MM.1S (cell line): ENCODE results near the gene TOGARAM2.

Source experiments
- DNase-seq: peaks from one replicate; pipeline ENCODE4 v3.0.0-alpha.2; 2015
- H2AFZ ChIP-seq: fragments of 300-600 bp; sonication (generic); 2 replicates; pipeline ENCODE4 v1.6.0; 2016; ENCODE audit warnings: antibody characterized with exemption, low read length
- H3F3A ChIP-seq: fragments of 300-600 bp; sonication (generic); 2 replicates; pipeline ENCODE4 v1.6.1; 2016; ENCODE audit warnings: mild to moderate bottlenecking, antibody characterized with exemption, low read length, moderate library complexity, mixed read lengths; ENCODE audit not compliant: insufficient read depth
- H3K27ac ChIP-seq: fragments of 300-600 bp; sonication (generic); 2 replicates; pipeline ENCODE4 v1.5.1; 2016; ENCODE audit warnings: mild to moderate bottlenecking, low read length
- H3K27me3 ChIP-seq: fragments of 300-600 bp; sonication (generic); replicated peaks from 2 replicates; pipeline ENCODE4 v1.6.0; 2016; ENCODE audit warnings: low read length; ENCODE audit not compliant: insufficient read depth
- H3K36me3 ChIP-seq: fragments of 300-600 bp; sonication (generic); replicated peaks from 2 replicates; pipeline ENCODE4 v1.6.1; 2016; ENCODE audit warnings: mild to moderate bottlenecking, low read length, mixed read lengths; ENCODE audit not compliant: insufficient read depth
- H3K4me1 ChIP-seq: fragments of 300-600 bp; sonication (generic); 2 replicates; pipeline ENCODE4 v1.6.1; 2016; ENCODE audit warnings: low read length, mixed read lengths
- H3K4me2 ChIP-seq: fragments of 300-600 bp; sonication (generic); 2 replicates; pipeline ENCODE4 v1.6.0; 2016; ENCODE audit warnings: low read depth, low read length
- H3K4me3 ChIP-seq: fragments of 300-600 bp; sonication (generic); 2 replicates; pipeline ENCODE4 v1.5.1; 2016; ENCODE audit warnings: low read length, mixed read lengths
- H3K79me2 ChIP-seq: fragments of 300-600 bp; sonication (generic); 2 replicates; pipeline ENCODE4 v1.6.1; 2016; ENCODE audit warnings: mixed run types, low read length, mixed read lengths
- H3K9ac ChIP-seq: fragments of 300-600 bp; sonication (generic); 2 replicates; pipeline ENCODE4 v1.6.1; 2016; ENCODE audit warnings: low read length, mixed read lengths
- H3K9me2 ChIP-seq: fragments of 300-600 bp; sonication (generic); replicated peaks from 2 replicates; pipeline ENCODE4 v1.6.1; 2016; ENCODE audit warnings: mild to moderate bottlenecking, low read length, mixed read lengths; ENCODE audit not compliant: insufficient read depth
- H3K9me3 ChIP-seq: fragments of 300-600 bp; sonication (generic); replicated peaks from 2 replicates; pipeline ENCODE4 v1.6.1; 2016; ENCODE audit warnings: mild to moderate bottlenecking, low read length, mixed read lengths; ENCODE audit not compliant: insufficient read depth
- H4K20me1 ChIP-seq: fragments of 300-600 bp; sonication (generic); 2 replicates; pipeline ENCODE4 v1.6.1; 2016; ENCODE audit warnings: mild to moderate bottlenecking, low read length, moderate library complexity, mixed read lengths; ENCODE audit not compliant: insufficient read depth
- EZH2 ChIP-seq: fragments of 300-600 bp; sonication (generic); optimal IDR thresholded peaks from 2 replicates; pipeline ENCODE3; 2017; ENCODE audit warnings: low read depth, mild to moderate bottlenecking, antibody characterized with exemption, low read length, mixed read lengths
- EZH2phosphoT487 ChIP-seq: fragments of 300-600 bp; sonication (generic); IDR thresholded peaks from 2 replicates; pipeline ENCODE4 v1.6.1; 2018; ENCODE audit warnings: antibody characterized with exemption, low read length
- TF ChIP-seq, protein P1 (sequence below): fragments of 300-600 bp; sonication (generic); IDR thresholded peaks from 2 replicates; pipeline ENCODE4 v1.5.1; 2016; ENCODE audit warnings: antibody characterized with exemption, low read length, mixed read lengths

The TOGARAM2 gene

DNA sequence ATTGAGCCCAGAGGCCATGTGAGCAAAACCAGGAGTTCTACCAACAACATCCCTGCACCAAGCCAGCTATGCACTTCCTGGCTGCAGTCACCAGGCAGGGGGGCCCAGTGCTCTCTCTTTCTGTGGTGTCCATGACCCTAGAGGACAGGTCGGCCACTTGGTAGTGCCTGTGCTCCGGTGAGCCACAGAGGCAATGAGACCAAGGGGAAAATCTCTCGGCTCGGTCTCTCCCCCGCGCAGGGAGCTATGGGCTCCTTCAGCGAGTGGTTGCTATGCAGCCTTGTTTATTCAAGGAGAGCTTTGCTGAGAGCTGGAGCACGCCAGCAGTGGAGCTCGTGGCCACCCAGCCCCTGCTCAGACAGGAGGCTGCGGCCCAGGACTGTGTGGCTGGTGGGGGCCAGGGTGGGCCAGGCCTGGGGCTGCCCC is at the start of gene TOGARAM2:
Gene TOGARAM2, plus strand, starts transcription at position 283 of the 426 bp plus-strand sequence. CDS start 13,537 bp downstream, outside the sequence.
- H4K20me1 ChIP-seq = no peaks in the 10 kb centered on the region
- no peaks in the 10 kb centered on the region for H3K9me3 ChIP-seq
- no peaks in the 10 kb centered on the region for H3K27me3 ChIP-seq
- H3K79me2 ChIP-seq = no peaks in the 10 kb centered on the region
- DNase-seq = no peak
- no peak within 1 kb of the TSS for H3K4me2 ChIP-seq
- H3K4me3 ChIP-seq = no peak within 1 kb of the TSS
- H3K36me3 ChIP-seq = no peaks in the 10 kb centered on the region
- no peak within 1 kb of the TSS for H3K9ac ChIP-seq
- H3K27ac ChIP-seq = no peak within 1 kb of the TSS
- no peaks in the 10 kb centered on the region for H3K4me1 ChIP-seq
- no peak for TF ChIP-seq EZH2
- TF ChIP-seq EZH2phosphoT487 = no peak
- TF ChIP-seq, protein P1, sequence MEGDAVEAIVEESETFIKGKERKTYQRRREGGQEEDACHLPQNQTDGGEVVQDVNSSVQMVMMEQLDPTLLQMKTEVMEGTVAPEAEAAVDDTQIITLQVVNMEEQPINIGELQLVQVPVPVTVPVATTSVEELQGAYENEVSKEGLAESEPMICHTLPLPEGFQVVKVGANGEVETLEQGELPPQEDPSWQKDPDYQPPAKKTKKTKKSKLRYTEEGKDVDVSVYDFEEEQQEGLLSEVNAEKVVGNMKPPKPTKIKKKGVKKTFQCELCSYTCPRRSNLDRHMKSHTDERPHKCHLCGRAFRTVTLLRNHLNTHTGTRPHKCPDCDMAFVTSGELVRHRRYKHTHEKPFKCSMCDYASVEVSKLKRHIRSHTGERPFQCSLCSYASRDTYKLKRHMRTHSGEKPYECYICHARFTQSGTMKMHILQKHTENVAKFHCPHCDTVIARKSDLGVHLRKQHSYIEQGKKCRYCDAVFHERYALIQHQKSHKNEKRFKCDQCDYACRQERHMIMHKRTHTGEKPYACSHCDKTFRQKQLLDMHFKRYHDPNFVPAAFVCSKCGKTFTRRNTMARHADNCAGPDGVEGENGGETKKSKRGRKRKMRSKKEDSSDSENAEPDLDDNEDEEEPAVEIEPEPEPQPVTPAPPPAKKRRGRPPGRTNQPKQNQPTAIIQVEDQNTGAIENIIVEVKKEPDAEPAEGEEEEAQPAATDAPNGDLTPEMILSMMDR = no peak
- H3F3A ChIP-seq = no peaks in the 10 kb centered on the region
- no peak within 1 kb of the TSS for H2AFZ ChIP-seq
- H3K9me2 ChIP-seq = no peaks in the 10 kb centered on the region

DNA sequence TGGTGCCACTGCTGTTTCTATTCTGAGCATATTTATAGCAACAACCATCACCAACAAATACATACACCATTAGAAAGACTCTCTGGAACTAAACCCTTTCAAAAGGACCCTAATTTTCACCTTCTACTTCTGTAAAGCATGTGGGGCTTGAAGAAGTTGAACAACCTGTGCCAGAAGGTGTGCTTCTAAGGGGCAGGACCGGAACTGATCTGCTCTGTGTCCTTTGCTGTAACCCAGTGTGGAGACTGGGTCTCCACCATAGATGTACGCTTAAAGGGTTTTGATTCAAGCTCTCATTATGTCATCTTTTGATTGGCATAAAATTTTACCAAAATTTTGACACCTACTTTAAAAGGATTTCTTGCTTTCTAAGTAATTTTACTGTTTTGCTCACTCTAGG is 46.3 kb upstream of the TOGARAM2 start:
- Histone ChIP-seq H4K20me1 (no peaks in the 10 kb centered on the region), H3K4me3 (no peak overlapping the region), H3K4me1 (no peaks in the 10 kb centered on the region), H3K27me3 (no peaks in the 10 kb centered on the region), H3K9ac (no peak overlapping the region), H3K9me3 (no peaks in the 10 kb centered on the region), H3K36me3 (peaks cover 22% of the 10 kb centered on the region; the same call in 1 of the 2 replicates), H3K79me2 (peaks cover 74% of the 10 kb centered on the region), H3K9me2 (no peaks in the 10 kb centered on the region), H3K27ac (peak overlapping the region; percentile 26; the same call in 1 of the 2 replicates), H3F3A (no peaks in the 10 kb centered on the region; the same call in 1 of the 2 replicates), H3K4me2 (0 out of 2 replicates have a peak overlapping the region, but pooled peaks have one; percentile 3), H2AFZ (no peak overlapping the region)
- TF ChIP-seq, protein P1 = no peak
- TF ChIP-seq EZH2 = no peak
- no peak for TF ChIP-seq EZH2phosphoT487
- no peak for DNase-seq

DNA sequence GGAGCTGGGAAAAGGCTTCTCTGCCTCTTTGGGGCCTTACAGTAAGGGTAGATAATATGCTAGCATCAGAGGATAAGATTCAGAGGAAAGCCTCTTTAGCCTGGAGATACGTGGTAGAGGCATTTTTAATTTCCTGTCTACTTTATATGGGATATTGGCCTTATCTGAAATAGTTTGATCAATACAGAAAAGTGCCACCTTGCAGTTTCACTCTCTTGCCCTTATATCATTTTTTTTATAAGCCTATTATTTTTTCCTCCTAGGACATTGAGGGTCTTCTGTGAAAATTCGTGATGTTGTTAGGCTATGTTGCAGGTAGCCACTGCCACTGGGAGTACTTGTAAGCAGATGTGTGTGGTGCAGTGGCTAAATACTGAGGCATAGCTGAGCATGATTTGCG is 40.1 kb upstream of the TOGARAM2 start:
- no peak overlapping the region for H3K4me3 ChIP-seq

More for the DNA sequence above, 40.1 kb upstream of the TOGARAM2 start:
- Histone ChIP-seq H4K20me1 (peaks cover 3% of the 10 kb centered on the region; the same call in 1 of the 2 replicates), H3K27me3 (no peaks in the 10 kb centered on the region), H3K36me3 (peaks cover 18% of the 10 kb centered on the region; the same call in 1 of the 2 replicates), H3K9ac (no peak overlapping the region), H3K79me2 (peaks cover 31% of the 10 kb centered on the region), H3K9me3 (no peaks in the 10 kb centered on the region), H3K4me1 (no peaks in the 10 kb centered on the region), H3K9me2 (no peaks in the 10 kb centered on the region), H3F3A (no peaks in the 10 kb centered on the region; the same call in 1 of the 2 replicates), H3K27ac (no peak overlapping the region), H2AFZ (no peak overlapping the region), H3K4me2 (no peak overlapping the region)
- DNase-seq = no peak
- TF ChIP-seq, protein P1 = no peak
- TF ChIP-seq EZH2 (no peak), EZH2phosphoT487 (no peak)
